ENCODE measurements around the gene ADCY1.

ADCY1 gene

DNA sequence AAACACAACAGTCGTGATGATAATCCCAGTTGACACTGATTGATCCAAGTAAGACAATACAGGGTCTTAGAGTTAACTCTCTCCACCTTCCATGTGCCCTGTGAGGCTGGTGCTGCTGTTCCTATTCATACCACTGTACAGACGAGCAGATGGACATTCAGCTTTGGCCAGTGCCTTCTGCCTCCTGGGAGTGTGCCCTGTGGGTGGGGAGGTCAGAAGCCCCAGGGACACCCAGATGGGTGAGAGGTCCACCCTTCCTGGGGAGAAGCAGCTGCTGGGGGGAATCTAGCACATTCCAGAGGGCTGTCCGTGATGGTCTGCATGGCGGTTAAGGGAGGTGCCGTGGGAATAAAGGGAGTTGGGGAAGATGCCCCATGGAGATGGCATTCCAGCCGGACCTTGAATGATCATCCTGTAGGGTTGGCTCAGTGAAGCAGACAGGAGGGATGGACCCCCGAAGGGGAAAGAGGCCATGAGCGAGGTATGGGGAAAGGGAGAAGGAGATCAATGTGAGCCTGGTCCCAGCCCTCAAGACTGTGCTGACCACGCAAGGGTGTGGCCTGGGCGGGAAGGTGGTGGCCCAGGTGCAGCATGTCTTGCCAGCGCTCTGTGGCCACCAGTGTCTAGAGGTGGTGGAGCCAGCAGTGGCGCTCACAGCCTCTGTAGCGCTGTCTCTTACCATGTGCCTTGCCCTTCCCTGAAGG, 74.0 kb downstream of the ADCY1 start:
- peaks cover 0 to 9% (median 7%) of the 10 kb centered on the region in 4 experiments for H3K4me1 ChIP-seq (ENCODE audit: control extremely low read depth in 1 of 4, control insufficient read depth in 4 of 4, insufficient read depth in 4 of 4, low read length in 3 of 4)
- 98% methylated on average over 13 of the region's 13 CpGs for WGBS (ENCODE audit: insufficient coverage)
- no peak for DNase-seq
- ChIA-PET CTCF (no interaction called here), POLR2A (no interaction called here)
- no peak overlapping the region for H3K4me3 ChIP-seq (ENCODE audit: control insufficient read depth in 1 of 7, extremely low read depth in 1 of 7, insufficient read depth in 4 of 7, low read depth in 2 of 7, low read length in 6 of 7)
- H3K27ac ChIP-seq (ENCODE audit: insufficient read depth in 1 of 2, low read depth in 1 of 2, low read length in 2 of 2, poor library complexity in 1 of 2, severe bottlenecking in 2 of 2): no peak overlapping the region
- no peaks in the 10 kb centered on the region for H3K27me3 ChIP-seq (replicated peaks in 2 of 5; ENCODE audit: control insufficient read depth in 4 of 5, insufficient read depth in 5 of 5, low read length in 4 of 5)
- H3K9me3 ChIP-seq (ENCODE audit: control extremely low read depth in 1 of 5, control insufficient read depth in 4 of 5, insufficient read depth in 2 of 5, low read depth in 1 of 5, low read length in 4 of 5): no peaks in the 10 kb centered on the region
- no peaks in the 10 kb centered on the region for H3K36me3 ChIP-seq (ENCODE audit: control insufficient read depth in 4 of 4, insufficient read depth in 4 of 4, low read length in 3 of 4)

- no peak for DNase-seq
- no peaks in the 10 kb centered on the region for H3K27me3 ChIP-seq (replicated peaks in 2 of 5; ENCODE audit: control insufficient read depth in 4 of 5, insufficient read depth in 5 of 5, low read length in 4 of 5)
- ChIA-PET POLR2A (no interaction called here), CTCF (no interaction called here)
- no peak overlapping the region for H3K4me3 ChIP-seq (ENCODE audit: control insufficient read depth in 1 of 7, extremely low read depth in 1 of 7, insufficient read depth in 4 of 7, low read depth in 2 of 7, low read length in 6 of 7)
- no peak overlapping the region for H3K27ac ChIP-seq (ENCODE audit: insufficient read depth in 1 of 2, low read depth in 1 of 2, low read length in 2 of 2, poor library complexity in 1 of 2, severe bottlenecking in 2 of 2)
- H3K36me3 ChIP-seq (ENCODE audit: control insufficient read depth in 4 of 4, insufficient read depth in 4 of 4, low read length in 3 of 4): no peaks in the 10 kb centered on the region
- WGBS (ENCODE audit: insufficient coverage): 96% methylated on average over 10 of the region's 10 CpGs
- H3K9me3 ChIP-seq (ENCODE audit: control extremely low read depth in 1 of 5, control insufficient read depth in 4 of 5, insufficient read depth in 2 of 5, low read depth in 1 of 5, low read length in 4 of 5): no peaks in the 10 kb centered on the region
- peaks cover 0 to 9% (median 7%) of the 10 kb centered on the region in 4 experiments for H3K4me1 ChIP-seq (ENCODE audit: control extremely low read depth in 1 of 4, control insufficient read depth in 4 of 4, insufficient read depth in 4 of 4, low read length in 3 of 4)
These were observed 74.5 kb downstream of the ADCY1 start for GRCh38 chr7:45648671-45648995.

- no peak for DNase-seq
- ChIA-PET POLR2A (no interaction called here), CTCF (no interaction called here)
- no peaks in the 10 kb centered on the region for H3K27me3 ChIP-seq (replicated peaks in 2 of 5; ENCODE audit: control insufficient read depth in 4 of 5, insufficient read depth in 5 of 5, low read length in 4 of 5)
- H3K36me3 ChIP-seq (ENCODE audit: control insufficient read depth in 4 of 4, insufficient read depth in 4 of 4, low read length in 3 of 4): no peaks in the 10 kb centered on the region
- H3K4me3 ChIP-seq (ENCODE audit: control insufficient read depth in 1 of 7, extremely low read depth in 1 of 7, insufficient read depth in 4 of 7, low read depth in 2 of 7, low read length in 6 of 7): no peak overlapping the region
- WGBS (ENCODE audit: insufficient coverage): 100% methylated on average over 7 of the region's 11 CpGs
- H3K27ac ChIP-seq (ENCODE audit: insufficient read depth in 1 of 2, low read depth in 1 of 2, low read length in 2 of 2, poor library complexity in 1 of 2, severe bottlenecking in 2 of 2): no peak overlapping the region
- H3K4me1 ChIP-seq (ENCODE audit: control extremely low read depth in 1 of 4, control insufficient read depth in 4 of 4, insufficient read depth in 4 of 4, low read length in 3 of 4): peaks cover 0 to 9% (median 7%) of the 10 kb centered on the region in 4 experiments
- H3K9me3 ChIP-seq (ENCODE audit: control extremely low read depth in 1 of 5, control insufficient read depth in 4 of 5, insufficient read depth in 2 of 5, low read depth in 1 of 5, low read length in 4 of 5): no peaks in the 10 kb centered on the region
These were observed 75.6 kb downstream of the ADCY1 start for GRCh38 chr7:45649560-45650346.

DNA sequence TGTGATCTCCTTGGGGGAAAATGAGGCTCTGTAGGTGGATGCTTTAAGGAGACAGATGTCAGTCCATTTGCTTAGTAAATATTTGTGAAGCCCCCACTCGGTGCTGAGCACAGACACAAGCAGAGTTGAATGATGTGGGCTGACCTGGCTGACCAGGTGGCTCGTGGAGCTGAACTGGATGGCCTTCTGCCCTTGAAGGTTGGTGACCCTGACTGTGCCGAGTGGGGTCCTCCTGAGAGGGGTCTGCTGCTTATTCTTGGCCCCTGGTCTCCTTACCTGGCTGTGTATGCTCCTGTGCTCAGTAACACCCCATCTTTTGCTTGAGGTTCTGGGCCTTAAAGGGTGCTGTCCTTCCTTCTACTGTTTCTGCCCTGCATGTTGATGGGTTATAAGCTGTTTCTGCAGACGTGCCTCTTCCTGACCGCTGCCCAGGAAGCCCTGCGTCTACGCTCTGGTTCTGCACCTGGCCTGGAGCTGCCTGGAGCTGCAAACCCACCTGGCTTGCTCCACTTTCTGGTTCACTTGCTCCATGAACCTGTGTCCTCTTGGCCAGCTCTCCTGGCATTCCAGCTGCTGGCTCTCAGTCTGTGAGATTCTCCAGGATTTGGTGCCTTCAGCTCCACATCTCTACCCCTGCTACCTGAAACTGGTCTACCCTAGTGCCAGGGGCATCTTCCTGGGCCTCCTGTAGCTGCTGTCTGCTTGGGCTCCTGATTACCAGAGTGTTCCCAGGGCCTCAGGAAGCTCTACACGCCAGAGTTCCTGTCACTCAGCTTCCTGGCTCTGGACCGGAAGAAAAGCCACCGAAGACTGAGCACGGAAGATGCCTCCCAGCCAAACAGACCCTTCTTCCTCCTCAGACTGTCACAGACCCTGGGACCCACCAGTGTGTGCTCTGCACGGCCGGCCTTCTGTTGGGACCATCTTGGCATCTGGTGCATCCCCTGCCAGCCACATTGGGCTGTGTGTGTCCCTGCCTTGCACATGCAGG, 76.5 kb downstream of the ADCY1 start:
- Histone ChIP-seq H3K36me3 (ENCODE audit: control insufficient read depth in 4 of 4, insufficient read depth in 4 of 4, low read length in 3 of 4) (no peaks in the 10 kb centered on the region), H3K27me3 (replicated peaks in 2 of 5; ENCODE audit: control insufficient read depth in 4 of 5, insufficient read depth in 5 of 5, low read length in 4 of 5) (no peaks in the 10 kb centered on the region), H3K4me3 (ENCODE audit: control insufficient read depth in 1 of 7, extremely low read depth in 1 of 7, insufficient read depth in 4 of 7, low read depth in 2 of 7, low read length in 6 of 7) (no peak overlapping the region), H3K27ac (ENCODE audit: insufficient read depth in 1 of 2, low read depth in 1 of 2, low read length in 2 of 2, poor library complexity in 1 of 2, severe bottlenecking in 2 of 2) (no peak overlapping the region), H3K4me1 (ENCODE audit: control extremely low read depth in 1 of 4, control insufficient read depth in 4 of 4, insufficient read depth in 4 of 4, low read length in 3 of 4) (peaks cover 0 to 9% (median 7%) of the 10 kb centered on the region in 4 experiments), H3K9me3 (ENCODE audit: control extremely low read depth in 1 of 5, control insufficient read depth in 4 of 5, insufficient read depth in 2 of 5, low read depth in 1 of 5, low read length in 4 of 5) (no peaks in the 10 kb centered on the region)
- DNase-seq: no peak
- POLR2A ChIA-PET: no interaction called here
- 44% methylated on average over 9 of the region's 13 CpGs for WGBS (ENCODE audit: insufficient coverage)
- CTCF ChIA-PET: no interaction called here

GRCh38 chr7:45651540-45651939, 77.4 kb downstream of the ADCY1 start:
- DNase-seq: no peak
- no peaks in the 10 kb centered on the region for H3K27me3 ChIP-seq (replicated peaks in 2 of 5; ENCODE audit: control insufficient read depth in 4 of 5, insufficient read depth in 5 of 5, low read length in 4 of 5)
- H3K36me3 ChIP-seq (ENCODE audit: control insufficient read depth in 4 of 4, insufficient read depth in 4 of 4, low read length in 3 of 4): no peaks in the 10 kb centered on the region
- POLR2A ChIA-PET: no interaction called here
- H3K4me1 ChIP-seq (ENCODE audit: control extremely low read depth in 1 of 4, control insufficient read depth in 4 of 4, insufficient read depth in 4 of 4, low read length in 3 of 4): peaks cover 0 to 9% (median 7%) of the 10 kb centered on the region in 4 experiments
- CTCF ChIA-PET: no interaction called here
- 82% methylated on average over 6 of the region's 6 CpGs for WGBS (ENCODE audit: insufficient coverage)
- H3K9me3 ChIP-seq (ENCODE audit: control extremely low read depth in 1 of 5, control insufficient read depth in 4 of 5, insufficient read depth in 2 of 5, low read depth in 1 of 5, low read length in 4 of 5): no peaks in the 10 kb centered on the region
- no peak overlapping the region for H3K4me3 ChIP-seq (ENCODE audit: control insufficient read depth in 1 of 7, extremely low read depth in 1 of 7, insufficient read depth in 4 of 7, low read depth in 2 of 7, low read length in 6 of 7)
- H3K27ac ChIP-seq (ENCODE audit: insufficient read depth in 1 of 2, low read depth in 1 of 2, low read length in 2 of 2, poor library complexity in 1 of 2, severe bottlenecking in 2 of 2): no peak overlapping the region

GRCh38 chr7:45652630-45653029, 78.5 kb downstream of the ADCY1 start:
- Histone ChIP-seq H3K4me1 (ENCODE audit: control extremely low read depth in 1 of 4, control insufficient read depth in 4 of 4, insufficient read depth in 4 of 4, low read length in 3 of 4) (peaks cover 0 to 9% (median 7%) of the 10 kb centered on the region in 4 experiments), H3K27me3 (replicated peaks in 2 of 5; ENCODE audit: control insufficient read depth in 4 of 5, insufficient read depth in 5 of 5, low read length in 4 of 5) (no peaks in the 10 kb centered on the region), H3K4me3 (ENCODE audit: control insufficient read depth in 1 of 7, extremely low read depth in 1 of 7, insufficient read depth in 4 of 7, low read depth in 2 of 7, low read length in 6 of 7) (no peak overlapping the region), H3K36me3 (ENCODE audit: control insufficient read depth in 4 of 4, insufficient read depth in 4 of 4, low read length in 3 of 4) (no peaks in the 10 kb centered on the region), H3K9me3 (ENCODE audit: control extremely low read depth in 1 of 5, control insufficient read depth in 4 of 5, insufficient read depth in 2 of 5, low read depth in 1 of 5, low read length in 4 of 5) (no peaks in the 10 kb centered on the region), H3K27ac (ENCODE audit: insufficient read depth in 1 of 2, low read depth in 1 of 2, low read length in 2 of 2, poor library complexity in 1 of 2, severe bottlenecking in 2 of 2) (no peak overlapping the region)
- ChIA-PET CTCF (no interaction called here), POLR2A (no interaction called here)
- WGBS (ENCODE audit: insufficient coverage): 100% methylated on average over 2 of the region's 2 CpGs
- DNase-seq: no peak
